ENCODE results near the gene RRP8.

RRP8 gene

DNA sequence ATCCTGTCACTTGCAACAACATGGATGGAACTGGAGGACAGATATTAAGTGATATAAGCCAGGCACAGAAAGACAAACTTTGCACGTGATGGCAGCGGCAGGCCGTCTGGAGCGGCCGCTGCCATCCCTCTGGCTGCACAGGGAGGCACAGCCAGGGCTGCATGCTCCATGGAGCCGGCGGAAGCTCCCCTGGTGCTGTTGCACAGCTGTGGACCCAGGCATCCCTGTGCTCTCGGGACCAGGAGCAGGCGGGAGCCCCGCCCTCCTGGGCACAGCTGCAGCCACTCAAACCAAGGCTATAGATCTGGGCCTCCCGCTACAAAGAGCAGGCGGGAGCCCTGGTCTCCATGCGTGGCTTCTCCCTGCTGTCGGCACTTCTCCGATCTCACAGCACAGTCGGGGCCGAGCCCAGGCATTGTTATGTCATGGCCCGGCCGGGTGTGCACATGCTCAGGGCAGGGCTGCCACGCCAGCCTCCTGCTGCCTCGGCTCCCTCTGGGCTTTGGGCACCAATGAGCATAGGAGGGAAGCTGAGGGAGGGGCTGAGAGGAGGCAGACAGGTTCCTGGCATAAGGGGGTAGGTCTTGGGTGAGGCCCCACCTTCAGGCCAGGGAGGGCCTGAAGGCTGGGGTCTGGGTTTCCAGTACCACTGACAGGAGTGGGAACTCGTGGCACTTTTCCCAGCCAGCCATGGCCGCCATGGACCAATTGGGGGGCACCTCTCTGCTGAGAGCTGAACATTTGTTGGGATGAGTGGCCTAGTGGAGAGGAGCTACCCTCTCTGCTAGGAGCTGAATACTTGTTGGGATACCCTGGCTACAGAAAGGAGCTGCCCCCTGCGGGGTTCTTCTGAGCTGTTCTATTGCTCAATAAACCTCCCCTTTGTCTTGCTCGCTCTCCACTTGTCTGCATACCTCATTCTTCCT, 16.7 kb downstream of the RRP8 start:
- Histone ChIP-seq H3K36me3 (ENCODE audit: control insufficient read depth, low read depth, low read length) (no peaks in the 10 kb centered on the region), H3K9ac (ENCODE audit: low read length) (no peak overlapping the region), H3K4me3 (ENCODE audit: low read length) (no peak overlapping the region), H3K4me1 (ENCODE audit: control insufficient read depth, low read depth, low read length) (no peaks in the 10 kb centered on the region), H3K27me3 (ENCODE audit: control insufficient read depth, insufficient read depth, low read length) (no peaks in the 10 kb centered on the region), H3K27ac (ENCODE audit: low read length) (no peak overlapping the region), H3K9me3 (ENCODE audit: control insufficient read depth, low read depth, low read length) (peaks cover 12% of the 10 kb centered on the region)

DNA sequence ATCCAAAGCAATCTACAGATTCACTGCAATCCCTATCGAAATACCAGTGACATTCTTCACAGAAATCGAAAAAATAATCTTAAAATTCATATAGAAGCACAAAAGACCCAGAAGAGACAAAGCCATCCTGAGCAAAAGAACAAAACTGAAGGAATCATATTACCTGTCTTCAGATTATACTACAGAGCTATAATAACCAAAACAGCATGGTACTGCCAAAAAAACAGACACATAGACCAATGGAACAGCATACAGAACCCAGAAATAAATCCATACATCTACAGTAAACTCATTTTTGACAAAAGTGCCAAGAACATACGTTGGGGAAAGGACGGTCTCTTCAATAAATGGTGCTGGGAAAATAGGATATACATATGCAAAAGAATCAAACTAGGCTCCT, 18.9 kb downstream of the RRP8 start:
- Histone ChIP-seq H3K4me1 (ENCODE audit: control insufficient read depth, low read depth, low read length) (no peaks in the 10 kb centered on the region), H3K4me3 (ENCODE audit: low read length) (no peak overlapping the region), H3K27me3 (ENCODE audit: control insufficient read depth, insufficient read depth, low read length) (no peaks in the 10 kb centered on the region), H3K36me3 (ENCODE audit: control insufficient read depth, low read depth, low read length) (no peaks in the 10 kb centered on the region), H3K9ac (ENCODE audit: low read length) (no peak overlapping the region), H3K9me3 (ENCODE audit: control insufficient read depth, low read depth, low read length) (peaks cover 12% of the 10 kb centered on the region), H3K27ac (ENCODE audit: low read length) (no peak overlapping the region)

DNA sequence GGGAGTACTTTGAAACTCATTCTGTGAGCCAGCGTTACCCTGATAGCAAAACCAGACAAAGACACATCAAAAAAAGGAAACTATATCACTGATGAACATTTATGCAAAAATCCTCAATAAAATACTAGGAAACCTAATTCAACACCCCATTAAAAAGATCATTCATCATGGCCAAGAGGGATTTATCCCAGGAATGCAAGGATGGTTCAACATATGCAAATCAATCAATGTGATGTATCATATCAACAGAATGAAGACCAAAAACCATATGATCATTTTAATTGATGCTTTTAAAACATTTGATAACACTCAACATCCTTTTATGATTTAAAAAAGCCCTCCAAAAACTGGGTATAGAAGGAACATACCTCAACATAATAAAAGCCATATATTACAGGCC, 19.8 kb downstream of the RRP8 start:
- peaks cover 12% of the 10 kb centered on the region for H3K9me3 ChIP-seq (ENCODE audit: control insufficient read depth, low read depth, low read length)
- no peaks in the 10 kb centered on the region for H3K36me3 ChIP-seq (ENCODE audit: control insufficient read depth, low read depth, low read length)
- H3K4me1 ChIP-seq (ENCODE audit: control insufficient read depth, low read depth, low read length) = no peaks in the 10 kb centered on the region
- no peak overlapping the region for H3K4me3 ChIP-seq (ENCODE audit: low read length)
- H3K27ac ChIP-seq (ENCODE audit: low read length) = no peak overlapping the region
- no peak overlapping the region for H3K9ac ChIP-seq (ENCODE audit: low read length)
- no peaks in the 10 kb centered on the region for H3K27me3 ChIP-seq (ENCODE audit: control insufficient read depth, insufficient read depth, low read length)

DNA sequence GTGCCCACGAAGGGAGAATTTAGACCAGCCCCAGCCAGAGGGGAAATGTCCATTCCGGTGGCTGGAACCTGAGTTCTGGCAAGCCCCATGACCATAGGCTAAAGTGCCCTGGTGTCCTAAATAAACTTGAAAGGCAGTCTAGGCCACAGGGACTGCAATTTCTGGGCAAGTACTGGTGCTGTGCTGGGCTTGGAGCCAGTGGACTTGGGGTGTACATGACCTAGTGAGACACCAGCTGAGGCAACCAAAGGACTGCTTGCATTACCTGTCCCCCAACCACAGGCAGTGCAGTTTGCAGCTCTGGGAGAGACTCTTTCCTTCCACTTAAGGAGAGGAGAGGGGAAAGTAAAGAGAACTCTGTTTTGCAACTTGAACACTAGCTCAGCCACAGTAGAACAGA, 23.7 kb downstream of the RRP8 start:
- H3K4me3 ChIP-seq (ENCODE audit: low read length) = no peak overlapping the region
- no peaks in the 10 kb centered on the region for H3K4me1 ChIP-seq (ENCODE audit: control insufficient read depth, low read depth, low read length)
- no peak overlapping the region for H3K9ac ChIP-seq (ENCODE audit: low read length)

DNA sequence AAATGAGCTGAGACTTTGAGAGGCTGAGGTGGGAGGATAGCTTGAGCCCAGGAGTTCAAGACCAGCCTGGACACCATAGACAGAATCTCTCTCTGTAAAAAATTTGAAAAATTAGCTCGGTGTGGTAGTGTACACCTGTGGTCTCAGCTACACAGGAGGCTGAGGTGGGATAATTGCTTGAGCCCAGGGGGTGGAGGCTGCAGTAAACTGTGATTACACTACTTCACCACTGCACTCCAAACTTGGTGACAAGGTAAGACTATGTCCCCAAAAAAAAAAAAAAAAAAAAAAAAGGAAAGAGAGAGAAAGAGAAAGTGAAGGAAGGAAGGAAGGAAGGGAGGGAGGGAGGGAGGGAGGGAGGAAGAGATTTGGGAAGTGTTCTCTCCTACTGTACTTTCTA, 25.3 kb downstream of the RRP8 start:
- no peaks in the 10 kb centered on the region for H3K9me3 ChIP-seq (ENCODE audit: control insufficient read depth, low read depth, low read length)
- no peaks in the 10 kb centered on the region for H3K4me1 ChIP-seq (ENCODE audit: control insufficient read depth, low read depth, low read length)
- no peaks in the 10 kb centered on the region for H3K27me3 ChIP-seq (ENCODE audit: control insufficient read depth, insufficient read depth, low read length)
- no peak overlapping the region for H3K27ac ChIP-seq (ENCODE audit: low read length)
- no peaks in the 10 kb centered on the region for H3K36me3 ChIP-seq (ENCODE audit: control insufficient read depth, low read depth, low read length)
- H3K9ac ChIP-seq (ENCODE audit: low read length) = no peak overlapping the region
- no peak overlapping the region for H3K4me3 ChIP-seq (ENCODE audit: low read length)

More for the DNA sequence above, 23.7 kb downstream of the RRP8 start:
- Histone ChIP-seq H3K27me3 (ENCODE audit: control insufficient read depth, insufficient read depth, low read length) (no peaks in the 10 kb centered on the region), H3K27ac (ENCODE audit: low read length) (no peak overlapping the region), H3K9me3 (ENCODE audit: control insufficient read depth, low read depth, low read length) (peaks cover 12% of the 10 kb centered on the region), H3K36me3 (ENCODE audit: control insufficient read depth, low read depth, low read length) (no peaks in the 10 kb centered on the region)

DNA sequence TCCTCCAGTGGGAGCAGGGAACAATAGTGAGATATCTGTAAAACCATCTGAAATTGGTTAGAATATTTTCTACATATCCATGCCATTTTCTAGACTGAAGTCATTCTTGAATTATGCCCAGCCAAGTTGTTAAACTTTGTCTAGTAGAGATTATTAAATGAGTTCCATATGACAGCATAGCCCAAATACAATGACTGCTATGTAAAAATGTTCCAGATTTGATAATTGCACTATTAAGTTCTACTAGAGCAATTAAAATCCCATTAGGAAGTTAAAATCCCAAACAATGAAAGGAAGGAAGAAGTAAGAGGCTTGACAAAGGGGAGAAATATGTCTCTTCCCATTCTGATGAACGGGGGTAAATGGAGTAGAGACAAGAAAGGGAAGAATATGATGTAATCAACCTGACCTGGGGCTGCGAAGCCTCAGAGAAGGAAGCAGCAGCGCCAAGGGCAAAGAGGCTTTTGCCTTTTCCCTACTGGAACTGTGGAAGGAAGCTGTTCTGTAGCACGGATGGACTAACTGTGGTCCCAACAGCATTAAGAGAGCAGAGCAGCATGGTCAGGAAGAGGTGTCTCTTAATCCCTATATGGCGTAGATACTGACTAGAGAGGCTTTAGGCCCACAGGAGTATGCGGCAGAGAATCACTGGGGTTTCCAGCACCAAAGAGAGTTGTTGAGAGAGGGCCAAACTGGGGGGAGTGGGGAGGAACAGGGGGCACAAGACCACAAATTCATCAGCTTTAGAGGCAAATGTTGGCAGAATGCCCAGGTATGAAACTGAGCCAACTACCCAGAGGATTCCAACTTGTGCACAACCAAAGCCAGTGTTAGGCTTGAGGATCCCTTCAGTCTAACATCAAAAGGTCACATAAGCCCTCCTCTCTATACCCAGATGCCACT, 26.7 kb downstream of the RRP8 start:
- no peak overlapping the region for H3K9ac ChIP-seq (ENCODE audit: low read length)
- H3K27me3 ChIP-seq (ENCODE audit: control insufficient read depth, insufficient read depth, low read length) = no peaks in the 10 kb centered on the region
- H3K9me3 ChIP-seq (ENCODE audit: control insufficient read depth, low read depth, low read length) = no peaks in the 10 kb centered on the region
- no peak overlapping the region for H3K27ac ChIP-seq (ENCODE audit: low read length)
- no peaks in the 10 kb centered on the region for H3K36me3 ChIP-seq (ENCODE audit: control insufficient read depth, low read depth, low read length)
- H3K4me1 ChIP-seq (ENCODE audit: control insufficient read depth, low read depth, low read length) = no peaks in the 10 kb centered on the region
- H3K4me3 ChIP-seq (ENCODE audit: low read length) = no peak overlapping the region

DNA sequence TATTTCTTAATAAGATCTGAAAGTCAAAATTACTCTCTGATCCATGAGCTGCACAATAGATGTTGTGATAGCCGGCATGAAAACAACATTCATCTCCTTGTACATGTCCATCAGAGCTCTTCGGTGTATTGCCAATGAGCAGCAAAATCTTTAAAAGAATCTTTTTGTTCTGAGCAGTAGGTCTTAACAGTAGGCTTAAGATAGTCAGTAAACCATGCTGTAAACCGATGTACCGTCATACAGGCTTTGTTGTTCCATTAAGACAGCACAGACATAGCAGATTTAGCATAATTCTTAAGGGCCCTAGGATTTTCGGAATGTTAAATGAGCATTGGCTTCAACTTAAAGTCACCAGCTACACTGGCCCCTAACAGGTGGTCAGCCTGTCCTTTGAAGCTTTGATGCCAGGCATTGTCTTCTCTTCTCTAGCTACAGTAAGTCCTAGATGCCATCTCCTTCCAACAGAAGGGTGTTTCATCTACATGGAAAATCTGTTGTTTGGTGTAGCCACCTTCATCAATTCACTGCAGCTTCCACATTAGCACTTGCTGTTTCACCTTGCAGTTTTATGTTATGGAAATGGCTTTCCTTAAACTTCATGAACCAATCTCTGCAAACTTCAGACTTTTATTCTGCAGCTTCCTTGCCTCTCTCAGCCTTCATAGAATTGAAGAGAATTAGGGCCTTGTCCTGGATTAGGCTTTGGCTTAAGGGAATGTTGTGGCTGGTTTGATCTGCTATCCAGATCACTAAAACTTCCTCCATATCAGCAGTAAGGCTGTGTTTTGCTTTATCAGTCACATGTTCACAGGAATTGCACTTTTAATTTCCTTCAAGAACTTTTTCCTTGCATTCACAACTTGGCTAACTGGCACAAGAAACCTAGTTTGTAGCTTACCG, 28.4 kb downstream of the RRP8 start:
- H3K9me3 ChIP-seq (ENCODE audit: control insufficient read depth, low read depth, low read length) = no peaks in the 10 kb centered on the region
- no peak overlapping the region for H3K9ac ChIP-seq (ENCODE audit: low read length)
- no peaks in the 10 kb centered on the region for H3K4me1 ChIP-seq (ENCODE audit: control insufficient read depth, low read depth, low read length)
- H3K4me3 ChIP-seq (ENCODE audit: low read length) = no peak overlapping the region
- no peaks in the 10 kb centered on the region for H3K36me3 ChIP-seq (ENCODE audit: control insufficient read depth, low read depth, low read length)
- H3K27me3 ChIP-seq (ENCODE audit: control insufficient read depth, insufficient read depth, low read length) = no peaks in the 10 kb centered on the region
- no peak overlapping the region for H3K27ac ChIP-seq (ENCODE audit: low read length)

DNA sequence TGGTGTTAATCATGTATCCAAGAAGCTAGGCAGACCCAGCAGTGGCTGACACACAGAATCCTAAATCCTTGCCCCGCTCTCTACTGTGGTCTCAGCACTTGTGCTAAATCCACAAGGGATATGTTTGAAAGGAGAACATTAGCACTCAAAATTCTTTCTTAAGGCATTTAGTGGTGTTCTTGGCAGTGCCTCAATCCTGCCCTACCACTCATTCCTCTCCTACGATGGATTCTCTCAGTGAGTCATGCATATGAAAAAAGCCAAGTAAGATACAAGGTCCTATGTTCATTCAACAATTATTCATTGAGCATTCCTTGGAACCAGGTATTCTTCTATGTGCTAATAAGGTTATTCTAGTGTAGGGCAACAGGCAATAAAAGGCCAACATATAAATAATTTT, 31.2 kb downstream of the RRP8 start:
- no peak overlapping the region for H3K9ac ChIP-seq (ENCODE audit: low read length)
- no peak overlapping the region for H3K4me3 ChIP-seq (ENCODE audit: low read length)
- H3K27me3 ChIP-seq (ENCODE audit: control insufficient read depth, insufficient read depth, low read length) = no peaks in the 10 kb centered on the region
- H3K4me1 ChIP-seq (ENCODE audit: control insufficient read depth, low read depth, low read length) = no peaks in the 10 kb centered on the region
- H3K36me3 ChIP-seq (ENCODE audit: control insufficient read depth, low read depth, low read length) = no peaks in the 10 kb centered on the region
- no peaks in the 10 kb centered on the region for H3K9me3 ChIP-seq (ENCODE audit: control insufficient read depth, low read depth, low read length)
- no peak overlapping the region for H3K27ac ChIP-seq (ENCODE audit: low read length)

DNA sequence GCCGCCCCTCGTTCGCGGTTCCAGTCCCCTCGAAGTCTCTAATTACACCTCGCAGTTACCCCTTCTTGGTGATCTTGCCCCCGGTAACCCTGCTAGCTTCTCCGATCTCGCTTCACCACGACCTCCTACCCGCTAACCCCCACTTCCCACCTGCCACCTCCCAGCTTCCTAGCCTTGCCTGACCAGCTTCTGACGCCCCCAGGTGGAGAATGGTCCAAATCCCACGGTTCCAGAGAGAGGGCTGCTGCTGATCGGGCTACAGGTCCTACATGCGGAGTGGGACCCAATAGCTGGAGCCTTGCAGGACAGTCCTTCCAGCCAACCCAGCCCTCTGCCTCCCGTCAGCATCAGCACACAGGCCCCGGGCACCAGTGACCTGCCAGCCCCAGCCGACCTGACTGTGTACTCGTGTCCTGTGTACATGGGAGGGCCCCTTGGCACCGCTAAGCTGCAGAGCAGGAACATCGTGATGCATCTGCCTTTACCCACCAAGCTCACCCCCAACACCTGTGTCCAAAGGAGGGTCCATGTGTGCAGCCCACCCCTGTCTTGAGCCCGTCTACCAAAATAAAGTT, 31.9 kb downstream of the RRP8 start:
- Histone ChIP-seq H3K9ac (ENCODE audit: low read length) (no peak overlapping the region), H3K4me1 (ENCODE audit: control insufficient read depth, low read depth, low read length) (no peaks in the 10 kb centered on the region), H3K4me3 (ENCODE audit: low read length) (no peak overlapping the region), H3K27ac (ENCODE audit: low read length) (no peak overlapping the region), H3K9me3 (ENCODE audit: control insufficient read depth, low read depth, low read length) (no peaks in the 10 kb centered on the region), H3K36me3 (ENCODE audit: control insufficient read depth, low read depth, low read length) (no peaks in the 10 kb centered on the region), H3K27me3 (ENCODE audit: control insufficient read depth, insufficient read depth, low read length) (no peaks in the 10 kb centered on the region)

DNA sequence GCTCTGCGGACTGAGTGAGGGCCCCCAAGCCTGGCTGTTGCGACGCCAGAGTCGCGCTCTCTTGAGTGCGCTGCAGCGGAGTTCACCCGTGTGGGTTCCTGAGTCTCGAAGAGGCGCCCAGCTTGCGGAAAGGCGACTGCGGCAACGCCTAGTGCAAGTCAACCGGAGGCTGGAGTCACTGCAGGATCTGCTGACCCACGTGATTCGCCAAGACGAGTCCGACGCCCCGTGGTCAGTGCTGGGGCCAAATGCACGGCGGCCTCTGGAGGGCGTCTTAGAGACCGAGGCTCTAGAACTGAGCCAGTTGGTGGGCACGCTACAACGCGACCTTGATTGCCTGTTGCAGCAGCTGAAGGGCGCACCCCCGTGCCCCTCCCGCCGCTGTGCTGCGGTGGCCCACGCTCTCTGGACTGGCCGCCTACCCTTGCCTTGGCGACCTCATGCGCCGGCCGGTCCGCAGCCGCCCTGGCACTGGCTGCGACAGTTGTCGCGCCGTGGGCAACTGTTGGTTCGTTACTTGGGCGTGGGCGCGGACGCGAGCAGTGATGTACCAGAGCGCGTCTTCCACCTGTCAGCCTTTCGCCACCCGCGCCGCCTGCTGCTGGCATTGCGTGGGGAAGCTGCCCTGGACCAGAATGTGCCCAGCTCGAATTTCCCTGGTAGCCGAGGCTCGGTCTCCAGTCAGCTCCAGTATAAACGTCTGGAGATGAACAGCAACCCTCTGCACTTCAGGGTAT, 32.6 kb downstream of the RRP8 start:
- Histone ChIP-seq H3K27me3 (ENCODE audit: control insufficient read depth, insufficient read depth, low read length) (no peaks in the 10 kb centered on the region), H3K36me3 (ENCODE audit: control insufficient read depth, low read depth, low read length) (no peaks in the 10 kb centered on the region), H3K4me3 (ENCODE audit: low read length) (no peak overlapping the region), H3K4me1 (ENCODE audit: control insufficient read depth, low read depth, low read length) (no peaks in the 10 kb centered on the region), H3K27ac (ENCODE audit: low read length) (no peak overlapping the region), H3K9ac (ENCODE audit: low read length) (no peak overlapping the region), H3K9me3 (ENCODE audit: control insufficient read depth, low read depth, low read length) (no peaks in the 10 kb centered on the region)
